ENCODE measurements around the gene HIKESHI. TPM values are rescaled to one million over a fixed set of nuclear protein-coding genes. Genes with fewer than 3 reads are reported as not detected.

The HIKESHI gene
- total and polyA plus RNA-seq, 2 of the 8 experiments (the other 6 are each of a cell fraction or from before 2014, with no cell fraction given), result 65.4 to 90.2 TPM

GRCh38 chr11:86259730-86260129, 42.3 kb upstream of the HIKESHI start:
- Histone ChIP-seq H3K79me1 (ENCODE audit: low read depth, low read length) (no peaks in the 10 kb centered on the region; the same call in 1 of the 2 replicates), H2BK15ac (ENCODE audit: low read length) (no peak overlapping the region), H4K8ac (ENCODE audit: extremely low read depth, insufficient read depth, low read length) (no peak overlapping the region), H3K56ac (replicated peaks; ENCODE audit: insufficient read length, low read depth, low read length) (no peak overlapping the region), H4K91ac (replicated peaks; ENCODE audit: insufficient read length, low read length) (no peak overlapping the region), H2BK20ac (ENCODE audit: low read length) (no peak overlapping the region), H3K4me1 (replicated peaks in 1 of 4; ENCODE audit: control insufficient read depth in 3 of 4, insufficient read depth in 4 of 4, low read length in 3 of 4) (no peaks in the 10 kb centered on the region), H4K20me1 (replicated peaks in 1 of 2; ENCODE audit: control insufficient read depth in 1 of 2, insufficient read depth in 2 of 2, low read length in 2 of 2) (peaks cover 0 to 2% of the 10 kb centered on the region in 2 experiments), H3K4me3 (ENCODE audit: extremely low read depth in 1 of 4, insufficient read depth in 2 of 4, low read depth in 3 of 4, low read length in 4 of 4) (no peak overlapping the region), H3K14ac (ENCODE audit: insufficient read length) (no peak overlapping the region), H3K9me3 (ENCODE audit: insufficient read depth in 2 of 2, low read depth in 1 of 2, low read length in 1 of 2) (no peaks in the 10 kb centered on the region), H3K9ac (replicated peaks in 1 of 4; ENCODE audit: extremely low read depth in 1 of 4, low read depth in 3 of 4, low read length in 3 of 4) (no peak overlapping the region), H3K23me2 (ENCODE audit: low read depth, low read length) (no peaks in the 10 kb centered on the region), H2AFZ (ENCODE audit: low read length) (no peak overlapping the region), H2BK5ac (ENCODE audit: low read depth, low read length) (no peak overlapping the region), H3K18ac (ENCODE audit: extremely low read depth, low read length) (no peak overlapping the region), H2BK12ac (ENCODE audit: low read depth, low read length) (no peak overlapping the region), H2AK5ac (ENCODE audit: low read depth, low read length) (no peak overlapping the region), H3K4ac (replicated peaks; ENCODE audit: insufficient read length, low read depth, low read length) (no peak overlapping the region), H4K5ac (ENCODE audit: insufficient read length, low read depth, low read length) (no peak overlapping the region), H3K4me2 (ENCODE audit: insufficient read depth in 1 of 2, low read depth in 2 of 2, low read length in 2 of 2) (no peak overlapping the region), H3K23ac (ENCODE audit: insufficient read length) (no peak overlapping the region), H3K36me3 (ENCODE audit: control insufficient read depth in 2 of 4, insufficient read depth in 4 of 4, low read length in 3 of 4) (peaks cover 3 to 35% (median 12%) of the 10 kb centered on the region in 4 experiments; a peak in 7 of 8 replicates), H3K79me2 (ENCODE audit: control insufficient read depth in 1 of 2, insufficient read depth in 2 of 2, low read length in 2 of 2) (peaks cover 0 to 8% of the 10 kb centered on the region in 2 experiments; a peak in 2 of 4 replicates), H3K27me3 (replicated peaks in 1 of 4; ENCODE audit: control insufficient read depth in 3 of 4, extremely low read depth in 1 of 4, insufficient read depth in 3 of 4, low read length in 3 of 4) (no peaks in the 10 kb centered on the region), H3K27ac (ENCODE audit: low read depth, low read length) (no peak overlapping the region), H2BK120ac (replicated peaks; ENCODE audit: low read depth, low read length) (no peak overlapping the region)
- ChIA-PET POLR2A (ENCODE audit: partially characterized antibody) (no interaction called here), CTCF (ENCODE audit: partially characterized antibody) (interaction anchor here (1.2 to 1.6 kb wide), 2 partner anchors 25 to 32 kb away, joined by 3 read pairs; no protein-coding TSS in a partner anchor)
- no peak for TF ChIP-seq TEAD4 (IDR thresholded peaks at IDR 0.05; ENCODE audit: low read depth, low read length)
- TF ChIP-seq KDM1A (IDR thresholded peaks at IDR 0.05; ENCODE audit: borderline replicate concordance, low read length), result no peak
- no peak for TF ChIP-seq RNF2 (IDR thresholded peaks at IDR 0.05; ENCODE audit: borderline replicate concordance, low read depth, low read length, missing control alignments, poor library complexity, severe bottlenecking)
- no peak for TF ChIP-seq POLR2A (IDR thresholded peaks at IDR 0.05; ENCODE audit: control extremely low read depth in 1 of 2, low read depth in 2 of 2, low read length in 2 of 2)
- TF ChIP-seq RFX5 (IDR thresholded peaks at IDR 0.05; ENCODE audit: borderline replicate concordance, low read depth, low read length), result no peak
- TF ChIP-seq EP300 (IDR thresholded peaks at IDR 0.05; ENCODE audit: borderline replicate concordance in 1 of 2, low read depth in 2 of 2, low read length in 2 of 2), result no peak
- no peak for TF ChIP-seq USF2 (IDR thresholded peaks at IDR 0.05; ENCODE audit: low read length)
- TF ChIP-seq CBX5 (IDR thresholded peaks at IDR 0.05; ENCODE audit: low read depth, low read length), result no peak
- no peak for TF ChIP-seq MAX (IDR thresholded peaks at IDR 0.05)
- no peak for TF ChIP-seq FOSL1 (IDR thresholded peaks at IDR 0.05; ENCODE audit: insufficient read depth, low read depth, low read length)
- TF ChIP-seq TBP (IDR thresholded peaks at IDR 0.05; ENCODE audit: low read depth, low read length), result no peak
- no peak for TF ChIP-seq TAF1 (IDR thresholded peaks at IDR 0.05; ENCODE audit: low read depth, low read length)
- 86% methylated on average over 1 of the region's 1 CpG; no CpG with 5 or more reads in 1 of the 2 experiments for WGBS, 2 experiments (ENCODE audit: extremely low coverage in 1 of 2, insufficient coverage in 1 of 2, insufficient read length in 1 of 2, insufficient replicate concordance in 2 of 2, low coverage in 1 of 2, low lambda C conversion rate in 2 of 2, missing lambda C conversion rate in 1 of 2)
- FAIRE-seq, result no peak
- no peak for DNase-seq (ENCODE audit: low read depth in 1 of 2, low spot score in 2 of 2)
